GM18861 (cell line): Measurements from ENCODE around the gene KLK14.

Experiments
- ATAC-seq: cut with Tn5 transposase; IDR thresholded peaks from one replicate; pipeline ENCODE4 v1.9.1; 2021; ENCODE audit not compliant: unreplicated experiment

Gene KLK14

GRCh38 chr19:51089786-51090185 lies 7.1 kb upstream of the KLK14 start:
- no peak for ATAC-seq

- no peak for ATAC-seq
These were observed 3.6 kb upstream of the KLK14 start for GRCh38 chr19:51086153-51086850.

GRCh38 chr19:51084505-51084904 lies 1.8 kb upstream of the KLK14 start:
- ATAC-seq, result no peak

GRCh38 chr19:51083783-51084182 lies 1.1 kb upstream of the KLK14 start:
- ATAC-seq, result no peak

- no peak for ATAC-seq
These were observed 494 bp upstream of the KLK14 start for GRCh38 chr19:51083181-51083580.

GRCh38 chr19:51081476-51081875 lies 1.2 kb downstream of the KLK14 start:
- no peak for ATAC-seq

- ATAC-seq, result no peak
These were observed 3.1 kb downstream of the KLK14 start for GRCh38 chr19:51079481-51080110.

- no peak for ATAC-seq
These were observed 4.0 kb downstream of the KLK14 start for GRCh38 chr19:51078731-51079130.

GRCh38 chr19:51078104-51078503 lies 4.6 kb downstream of the KLK14 start:
- no peak for ATAC-seq

- no peak for ATAC-seq
These were observed 6.0 kb downstream of the KLK14 start for GRCh38 chr19:51076631-51077213.

GRCh38 chr19:51075998-51076397 lies 6.7 kb downstream of the KLK14 start:
- no peak for ATAC-seq

- ATAC-seq, result no peak
These were observed 11.6 kb downstream of the KLK14 start for GRCh38 chr19:51071095-51071405.

- no peak for ATAC-seq
These were observed 12.2 kb downstream of the KLK14 start for GRCh38 chr19:51070334-51071094.

GRCh38 chr19:51066393-51067186 lies 16.1 kb downstream of the KLK14 start:
- no peak for ATAC-seq

GRCh38 chr19:51065221-51065960 lies 17.3 kb downstream of the KLK14 start:
- ATAC-seq, result no peak

- no peak for ATAC-seq
These were observed 18.0 kb downstream of the KLK14 start, which contains the start of gene KLK13 for GRCh38 chr19:51064534-51065220. Gene KLK13 (minus strand): TSS chr19:51065092. CDS start chr19:51065067, 25 bp downstream.

- ATAC-seq, result no peak
These were observed 19.0 kb downstream of the KLK14 start for GRCh38 chr19:51063664-51064063.

GRCh38 chr19:51060973-51061372 lies 21.7 kb downstream of the KLK14 start:
- ATAC-seq, result no peak

- no peak for ATAC-seq
These were observed 22.4 kb downstream of the KLK14 start for GRCh38 chr19:51060336-51060735.

- ATAC-seq, result no peak
These were observed 23.0 kb downstream of the KLK14 start for GRCh38 chr19:51059715-51060114.
